Activated CD8-positive, alpha-beta memory T cell treated with anti-CD3 and anti-CD28 coated beads for 36 hours (primary cell): ENCODE results near the gene RIPK1. TPM values are rescaled to one million over a fixed set of nuclear protein-coding genes. Genes with fewer than 3 reads are reported as not detected.
"Not testable (repeated sequence)": the region's sequence is repeated elsewhere in the genome, so short reads cannot be mapped to it uniquely, and the experiment has no call there.

Experiments
- CTCF ChIA-PET: fragments of 350-600 bp; sonication (Branson Sonifier 250); formaldehyde crosslinking; loops from one replicate; lab custom pipeline; 2021; ENCODE audit warnings: antibody characterized with exemption; lab: Charles Lee
- POLR2A ChIA-PET: fragments of 350-600 bp; sonication (Branson Sonifier 250); formaldehyde crosslinking; loops from one replicate; lab custom pipeline; 2021; ENCODE audit warnings: antibody characterized with exemption; lab: Charles Lee
- total RNA-seq, 2 experiments: library from RNA; stranded (reverse); gene quantifications; one replicate each; pipeline ENCODE4 v1.2.3, GENCODE V29; 2021

The RIPK1 gene
- total RNA-seq, 2 experiments from 2014 or later, result 16.8 to 17.0 TPM

DNA sequence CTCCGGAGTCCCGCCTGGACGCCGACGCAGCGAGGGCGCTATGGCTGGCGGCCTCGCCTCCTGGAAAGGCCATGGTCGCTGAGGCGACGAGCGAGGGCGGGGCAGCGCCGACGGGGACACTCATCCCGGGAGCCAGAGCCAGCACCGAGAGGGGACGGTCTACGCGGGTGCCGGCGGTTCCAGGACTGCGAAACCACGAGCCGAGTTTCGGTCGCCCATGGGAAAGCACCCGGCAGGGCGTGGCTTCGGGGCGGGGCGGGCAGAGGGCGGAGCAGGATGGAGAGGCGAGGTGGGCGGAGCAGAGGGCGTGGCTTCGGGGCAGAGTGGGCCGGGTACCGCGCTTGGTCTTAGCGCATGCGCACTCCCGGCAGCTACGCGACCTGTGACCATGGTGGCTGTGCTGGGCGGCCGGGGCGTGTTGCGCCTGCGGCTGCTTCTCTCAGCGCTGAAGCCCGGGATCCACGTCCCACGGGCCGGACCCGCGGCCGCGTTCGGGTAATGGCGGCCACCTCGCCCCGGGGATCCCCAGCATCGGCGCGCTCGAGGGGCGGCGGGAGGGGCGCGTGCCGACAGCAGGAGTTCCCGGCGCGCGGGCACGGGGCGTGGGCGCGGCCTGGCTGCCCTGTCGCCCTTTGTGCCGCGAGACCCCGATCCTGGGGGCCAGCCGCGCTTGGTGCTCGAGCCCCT is 50.2 kb downstream of the RIPK1 start, which contains the start of gene BPHL:
Gene BPHL (plus strand): TSS at position 359 of the 687 bp plus-strand sequence. CDS start 30 bp downstream, at position 389.
- CTCF ChIA-PET, result interaction anchor here (1.4 kb wide), 1 partner anchor 39 kb away, joined by 3 read pairs; the partner anchor contains the start of gene TUBB2A
- POLR2A ChIA-PET, result interaction anchor here (0.9 kb wide), 1 partner anchor 140 kb away, joined by 7 read pairs; the partner anchor contains the start of gene PSMG4

DNA sequence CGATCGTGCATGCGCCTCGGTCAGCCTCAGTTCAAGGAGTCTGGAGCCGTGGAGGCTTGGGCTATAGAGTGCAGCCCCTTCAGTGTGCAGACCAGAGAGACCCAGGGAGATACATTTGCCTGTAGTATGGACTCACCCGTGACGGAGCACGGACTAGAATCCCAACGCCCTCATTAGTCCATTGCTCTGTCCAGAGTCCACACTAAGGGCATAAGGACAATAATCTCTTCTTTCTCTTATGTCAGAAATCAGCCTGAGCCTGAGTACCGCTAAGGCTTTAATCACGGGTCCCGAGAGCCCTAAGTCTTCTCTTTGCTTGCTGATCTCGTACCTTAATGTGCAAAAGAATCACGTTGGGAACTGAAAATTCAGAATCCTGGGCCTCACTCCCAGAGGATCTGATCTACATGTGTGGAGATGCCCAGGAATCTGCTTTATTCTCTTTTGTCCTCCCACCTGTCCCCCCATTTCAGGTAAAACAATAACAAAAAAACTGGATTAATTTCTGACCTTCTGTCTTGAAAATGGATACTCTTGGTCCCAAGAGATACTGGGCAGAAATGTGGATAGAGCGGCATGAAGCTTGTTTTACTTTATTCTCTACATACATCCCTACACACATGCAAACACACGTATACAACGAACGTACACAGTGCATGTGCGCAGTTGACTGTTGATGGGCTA is 50.9 kb downstream of the RIPK1 start:
- CTCF ChIA-PET, result interaction anchor here (1.2 to 1.4 kb wide), 2 partner anchors 38 to 133 kb away, joined by 3 to 5 read pairs; partner anchors contain the start of gene TUBB2A
- POLR2A ChIA-PET, result interaction anchor here (0.9 kb wide), 1 partner anchor 140 kb away, joined by 7 read pairs; the partner anchor contains the start of gene PSMG4

DNA sequence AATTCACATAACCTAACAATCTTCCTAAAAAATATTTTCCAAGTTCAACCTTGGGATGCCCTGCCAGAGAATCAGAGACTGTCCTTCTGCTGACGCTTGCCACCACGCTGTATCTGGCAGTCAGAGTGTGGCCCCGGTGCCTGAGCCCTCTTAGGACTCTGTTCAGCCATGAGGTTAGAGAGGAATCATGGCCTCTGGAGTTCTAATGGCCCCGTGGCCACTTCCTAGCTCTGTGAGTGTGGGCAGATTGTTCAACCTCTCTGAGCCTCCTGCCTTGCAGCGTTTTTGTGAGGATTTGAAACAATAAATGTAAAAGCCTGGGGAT is 52.4 kb downstream of the RIPK1 start:
- POLR2A ChIA-PET, result interaction anchor here (0.6 kb wide), 1 partner anchor 88 kb away, joined by 3 read pairs; no protein-coding TSS in a partner anchor
- CTCF ChIA-PET, result interaction anchor here (1.2 kb wide), 1 partner anchor 121 kb away, joined by 3 read pairs; the partner anchor contains the start of gene NQO2

DNA sequence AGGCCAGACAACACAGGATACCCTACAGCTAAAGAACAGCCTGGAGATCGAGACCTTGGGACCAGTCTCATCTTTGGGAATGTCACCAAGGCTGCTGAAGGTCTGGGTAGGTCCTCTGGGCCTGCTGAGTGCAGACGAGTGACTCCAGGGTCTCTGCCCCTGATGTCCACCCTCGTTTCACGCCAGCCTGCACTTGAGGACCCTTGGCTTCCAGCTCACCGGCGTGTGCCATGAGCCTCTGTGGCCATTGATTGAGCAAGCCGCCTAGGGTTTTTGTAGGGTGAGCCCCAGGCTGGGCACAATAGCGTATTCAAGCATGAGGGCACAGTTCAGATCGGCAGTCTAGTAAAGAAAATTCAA is 54.5 kb downstream of the RIPK1 start:
- ChIA-PET CTCF (interaction anchor here (0.9 kb wide), 1 partner anchor 610 kb away, joined by 3 read pairs; no protein-coding TSS in a partner anchor), POLR2A (no interaction called here)

DNA sequence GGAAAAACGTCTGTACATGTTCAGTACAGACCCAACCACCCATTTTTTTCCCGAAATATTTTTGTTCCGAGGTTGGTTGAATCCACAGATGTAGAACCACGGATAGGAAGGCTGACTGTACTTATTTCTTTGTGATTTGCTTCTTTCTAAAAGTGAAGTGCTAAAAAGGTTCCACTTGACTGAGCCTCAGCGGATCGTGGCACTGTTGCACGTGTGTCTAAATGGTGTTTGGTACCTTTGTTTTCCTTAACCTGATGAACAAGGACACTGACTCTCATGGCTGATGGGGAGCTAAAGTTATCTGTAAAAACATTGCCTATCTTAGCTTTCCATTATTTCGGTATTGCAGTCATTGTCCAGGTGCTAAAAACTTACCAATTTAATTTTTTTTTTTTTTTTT is 56.4 kb downstream of the RIPK1 start:
- ChIA-PET CTCF (interaction anchor here (0.6 to 1.0 kb wide), 3 partner anchors 14 to 898 kb away, joined by 3 to 5 read pairs (median 4); no protein-coding TSS in a partner anchor), POLR2A (no interaction called here)

DNA sequence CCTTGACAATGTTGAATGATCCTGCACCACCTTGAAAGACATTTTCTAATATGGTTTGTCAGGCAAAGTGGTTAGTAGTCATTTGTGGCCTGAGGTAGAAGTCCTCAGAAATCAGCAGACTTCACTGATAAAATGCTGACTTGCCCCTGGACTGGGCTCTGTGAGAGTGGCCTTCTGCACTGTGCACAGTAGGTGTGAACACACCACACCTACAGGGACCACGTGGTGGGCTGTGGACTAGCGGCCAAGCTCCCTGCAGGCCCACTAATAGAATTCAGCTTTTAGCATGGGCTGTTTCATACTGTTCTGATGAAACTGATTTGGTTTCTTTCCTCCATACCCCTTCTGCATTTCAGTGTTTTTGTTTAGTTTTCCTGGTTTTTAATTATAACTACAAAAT is 57.5 kb downstream of the RIPK1 start:
- CTCF ChIA-PET, result interaction anchor here (1.0 kb wide), 2 partner anchors 134 to 135 kb away, joined by 3 to 4 read pairs; no protein-coding TSS in a partner anchor
- POLR2A ChIA-PET, result interaction anchor here (0.5 kb wide), 1 partner anchor 37 kb away, joined by 3 read pairs; no protein-coding TSS in a partner anchor

DNA sequence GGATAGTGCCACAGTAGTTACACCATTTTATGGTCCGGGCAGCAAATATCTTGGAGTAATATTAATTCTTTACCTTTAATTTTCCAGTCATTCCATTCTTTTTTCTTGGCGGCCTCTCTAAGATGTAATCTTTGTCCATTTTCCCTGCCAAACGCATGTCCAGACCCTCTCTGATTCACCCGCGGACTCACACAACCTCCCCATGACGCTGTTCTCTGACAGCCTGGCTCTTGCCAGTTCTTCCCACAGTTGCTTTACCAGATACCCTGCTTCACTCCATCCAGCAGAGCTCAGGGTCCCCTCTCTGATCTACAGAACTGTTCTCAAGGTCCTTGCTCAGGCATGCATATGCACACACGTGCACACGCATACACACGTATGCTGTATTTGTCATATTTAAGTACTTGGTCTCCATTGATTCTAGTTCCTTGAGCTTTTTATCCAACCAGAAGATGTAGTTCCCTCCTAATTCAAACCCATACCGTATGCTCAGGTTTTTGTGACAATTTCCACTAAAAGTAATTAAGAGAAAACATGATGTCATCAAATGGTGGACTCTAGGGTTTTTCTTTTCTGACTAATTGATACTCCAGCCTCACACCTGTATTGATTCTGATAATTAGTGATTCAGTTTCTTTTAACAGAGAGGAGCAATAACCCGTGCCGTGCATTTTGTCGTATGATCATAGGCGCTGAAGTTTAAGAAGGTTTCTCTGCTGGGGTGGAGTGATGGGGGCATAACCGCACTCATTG is 60.2 kb downstream of the RIPK1 start:
- POLR2A ChIA-PET, result no interaction called here
- CTCF ChIA-PET, result interaction anchor here (0.7 to 1.7 kb wide), 2 partner anchors 101 to 123 kb away, joined by 4 to 6 read pairs; no protein-coding TSS in a partner anchor

DNA sequence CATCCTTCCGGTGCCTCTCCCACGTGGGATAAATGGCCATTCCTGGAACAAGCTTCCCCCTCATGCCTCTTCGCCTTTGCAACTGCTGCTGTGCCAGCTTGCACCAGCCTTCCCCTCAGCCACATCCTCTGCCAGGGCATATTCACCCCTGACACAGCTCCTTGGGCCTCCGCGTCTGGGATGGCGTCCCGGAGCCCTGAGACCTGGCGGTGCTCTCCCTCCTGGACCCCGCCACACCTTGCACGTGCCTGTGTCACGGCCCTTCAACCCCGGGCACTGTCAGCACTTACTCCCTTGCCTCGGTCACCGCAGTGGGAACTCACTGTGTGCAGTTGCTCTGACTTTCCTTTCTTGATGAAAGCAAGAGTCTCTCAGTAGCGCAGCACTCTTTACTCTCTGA is 63.4 kb downstream of the RIPK1 start:
- ChIA-PET CTCF (no interaction called here), POLR2A (no interaction called here)

DNA sequence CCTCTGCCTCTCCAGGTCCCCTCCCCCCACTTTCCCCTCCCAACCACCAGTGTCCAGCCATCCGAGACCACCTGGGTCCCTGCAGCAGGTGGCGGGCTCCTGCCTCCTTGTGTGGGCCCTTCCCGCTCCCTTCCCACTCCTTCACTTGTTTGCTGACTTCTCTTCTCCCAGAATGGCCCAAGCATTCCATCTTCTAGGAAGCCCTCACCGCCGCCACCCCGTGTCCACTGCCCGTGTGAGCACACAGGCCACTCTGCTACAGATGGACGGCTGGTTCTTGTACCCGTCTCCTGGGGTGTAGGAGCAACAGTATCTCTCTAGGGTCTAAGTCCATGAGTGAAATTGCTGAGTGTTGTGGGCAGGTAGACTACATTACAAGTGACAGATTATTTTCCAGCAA is 65.2 kb downstream of the RIPK1 start:
- ChIA-PET POLR2A (interaction anchor here (0.6 kb wide), 1 partner anchor 13 kb away, joined by 3 read pairs; no protein-coding TSS in a partner anchor), CTCF (no interaction called here)

DNA sequence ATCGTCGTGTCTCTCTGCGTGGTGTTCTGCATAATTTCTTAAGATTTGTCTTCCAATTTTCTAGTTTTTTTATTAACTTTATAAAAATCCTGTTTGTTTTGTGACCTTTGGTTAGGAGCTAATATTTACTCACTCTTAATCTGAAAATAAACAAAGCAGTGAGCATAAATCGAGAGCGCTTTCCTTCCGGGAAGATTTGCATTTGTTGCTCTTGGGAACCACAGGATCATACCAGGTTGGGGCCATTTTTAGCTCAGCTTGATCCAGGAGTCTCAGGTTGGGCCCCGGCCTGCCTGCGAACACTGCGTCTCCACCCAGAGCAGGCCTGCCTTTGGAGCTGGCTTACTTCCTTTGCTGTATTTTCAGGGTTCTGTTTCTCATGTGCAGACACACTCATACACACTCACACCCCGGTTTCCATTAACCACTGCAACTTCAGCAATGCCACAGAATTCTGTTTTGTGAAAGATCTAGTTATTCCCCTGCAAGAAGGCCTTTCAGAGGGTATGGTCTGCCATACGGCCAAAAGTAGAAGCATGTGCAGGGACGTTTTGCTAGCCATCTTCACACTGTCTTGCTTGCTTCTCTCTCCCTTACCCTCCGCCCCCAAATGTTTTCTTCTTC is 67.5 kb downstream of the RIPK1 start:
- ChIA-PET CTCF (no interaction called here), POLR2A (no interaction called here)

DNA sequence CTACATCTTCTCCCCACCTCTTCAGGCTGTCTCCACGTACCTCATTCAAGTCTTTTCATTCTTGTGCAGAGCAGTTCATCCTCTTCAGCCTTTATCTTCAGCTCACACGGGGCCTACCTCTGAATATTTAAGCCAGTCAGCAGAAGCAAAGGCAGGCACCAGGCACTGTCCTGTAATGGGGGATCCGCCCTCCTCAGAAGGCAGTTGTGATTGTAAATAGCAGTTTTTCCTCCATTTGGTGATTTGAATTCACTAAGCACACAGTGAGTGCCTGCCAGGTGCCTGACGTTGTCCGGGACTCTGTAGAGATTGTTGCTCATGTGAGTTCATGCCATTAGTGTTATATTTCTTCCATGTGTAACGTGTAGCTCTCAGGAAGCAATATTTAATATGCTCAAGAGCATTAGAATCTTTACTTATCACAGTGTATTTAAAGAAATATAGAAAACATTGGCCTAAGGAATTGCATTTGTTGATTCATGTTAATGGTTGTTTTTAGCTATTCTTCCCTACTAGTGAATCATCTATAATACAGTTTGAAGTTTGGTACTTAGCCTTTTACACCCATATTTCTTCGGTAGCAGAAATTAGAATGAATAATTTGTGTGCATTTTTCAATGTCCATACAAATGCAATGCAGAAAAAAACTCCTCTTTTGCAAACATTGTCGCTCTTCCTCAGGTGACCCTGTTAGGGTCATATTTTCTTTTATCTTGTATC is 68.2 kb downstream of the RIPK1 start:
- ChIA-PET CTCF (no interaction called here), POLR2A (no interaction called here)

DNA sequence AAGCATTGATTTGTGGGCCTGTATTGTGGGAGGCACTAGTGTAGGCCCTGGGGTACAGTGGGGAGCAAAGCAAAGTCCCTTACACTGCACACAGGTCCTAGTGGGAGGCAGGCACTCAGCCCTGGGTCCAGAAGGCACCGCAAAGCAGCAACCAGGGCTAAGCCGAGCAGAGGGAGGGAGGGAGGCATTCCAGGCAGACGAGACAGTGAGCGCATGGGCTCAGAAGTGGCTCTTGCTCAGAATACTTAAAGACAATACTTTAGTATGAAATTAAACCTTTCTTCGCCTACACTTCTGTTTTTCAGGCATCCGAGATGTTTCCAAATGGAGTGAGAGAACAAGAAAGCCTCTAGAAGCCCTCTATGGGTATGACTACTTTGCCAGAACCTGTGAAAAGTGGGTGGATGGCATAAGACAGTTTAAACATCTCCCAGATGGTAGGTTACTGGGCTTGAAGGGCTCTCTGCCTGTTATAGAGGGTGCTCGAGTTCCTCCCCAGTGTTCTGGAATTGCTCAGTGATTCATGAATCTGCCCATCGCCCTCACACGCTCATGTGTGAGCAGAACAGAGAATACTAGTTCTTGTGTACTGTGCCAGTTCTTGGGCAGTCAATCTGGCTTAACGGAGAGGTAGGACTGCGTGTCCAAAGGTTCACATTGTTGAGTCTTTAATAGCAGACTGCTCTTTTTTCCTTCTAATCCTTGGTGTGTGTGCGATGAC is 68.9 kb downstream of the RIPK1 start:
- ChIA-PET CTCF (no interaction called here), POLR2A (no interaction called here)

DNA sequence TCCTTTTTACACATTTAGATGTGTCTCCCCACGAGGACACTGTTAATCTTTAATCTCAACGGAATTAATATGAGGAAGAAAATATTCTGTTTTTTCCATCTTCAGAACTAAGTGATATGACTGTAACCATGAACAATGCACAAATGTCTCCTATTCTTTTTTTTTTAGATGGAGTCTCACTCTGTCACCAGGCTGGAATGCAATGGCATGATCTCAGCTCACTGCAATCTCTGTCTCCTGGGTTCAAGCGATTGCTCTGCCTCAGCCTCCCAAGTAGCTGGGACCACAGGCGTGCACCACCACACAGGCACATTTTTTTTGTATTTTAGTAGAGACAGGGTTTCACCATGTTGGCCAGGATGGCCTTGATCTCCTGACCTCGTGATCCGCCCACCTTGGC is 69.6 kb downstream of the RIPK1 start:
- POLR2A ChIA-PET, CTCF ChIA-PET: not testable (repeated sequence)

DNA sequence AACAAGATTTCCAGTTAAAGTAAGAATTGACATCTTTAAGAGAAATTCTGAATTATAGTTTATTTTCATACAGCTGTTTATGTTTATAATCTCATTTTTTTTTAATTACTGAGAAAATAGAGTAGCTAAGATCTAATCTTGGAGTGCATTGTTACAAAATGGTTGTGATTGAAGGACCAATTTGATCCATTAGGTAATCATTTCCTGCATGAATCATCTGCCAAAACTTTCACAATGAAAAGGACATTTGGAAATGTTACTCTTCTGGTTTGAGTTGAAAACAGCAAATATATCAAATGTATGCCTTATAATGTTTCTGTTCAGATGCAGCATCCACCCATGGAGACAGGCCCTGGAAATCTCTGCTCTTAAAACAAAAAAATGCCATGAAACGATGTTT is 70.0 kb downstream of the RIPK1 start:
- POLR2A ChIA-PET, result no interaction called here
- CTCF ChIA-PET, result no interaction called here

DNA sequence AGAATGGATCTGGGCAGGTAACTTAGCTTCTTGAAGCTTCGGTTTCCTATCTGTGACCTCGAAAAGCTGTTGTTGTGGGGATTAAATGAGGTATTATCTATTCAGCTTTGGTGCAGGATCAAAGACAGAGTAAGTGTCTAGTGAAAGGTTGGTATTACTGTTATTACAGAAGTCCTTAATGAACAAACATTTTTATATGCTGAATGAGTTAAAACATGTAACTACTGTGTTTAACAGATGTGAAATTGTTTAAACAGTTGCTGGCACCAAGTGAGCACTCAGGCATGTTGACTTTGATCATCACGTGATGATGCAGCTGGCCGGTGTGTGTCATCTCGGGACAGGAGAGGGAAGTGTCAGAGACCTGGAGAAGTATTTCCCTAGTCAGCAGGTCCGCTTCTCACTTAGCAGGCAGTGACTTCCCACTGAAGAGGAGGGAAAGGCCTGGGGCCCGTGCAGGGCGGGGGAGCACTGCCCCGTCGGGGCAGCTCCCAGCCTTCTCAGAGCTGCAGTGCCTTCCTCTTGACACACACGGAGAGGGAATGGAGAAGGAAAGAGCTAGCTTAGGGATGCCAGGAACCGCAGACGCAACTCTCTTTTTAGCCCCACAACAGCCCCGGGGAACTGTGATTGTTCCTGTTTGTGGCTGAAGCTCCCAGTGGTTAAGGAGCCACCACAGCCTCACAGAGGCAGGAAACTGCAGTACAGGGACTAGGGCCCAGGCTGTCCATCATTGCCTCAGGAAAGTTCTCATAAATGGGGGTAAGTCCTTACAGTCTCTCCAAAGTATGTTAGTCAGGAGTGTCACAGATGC is 71.0 kb downstream of the RIPK1 start:
- POLR2A ChIA-PET, result interaction anchor here (0.6 kb wide), 1 partner anchor 13 kb away, joined by 3 read pairs; no protein-coding TSS in a partner anchor
- CTCF ChIA-PET, result interaction anchor here (1.0 to 1.3 kb wide), 4 partner anchors 12 to 140 kb away, joined by 3 to 6 read pairs (median 4); partner anchors contain the start of gene TUBB2A

DNA sequence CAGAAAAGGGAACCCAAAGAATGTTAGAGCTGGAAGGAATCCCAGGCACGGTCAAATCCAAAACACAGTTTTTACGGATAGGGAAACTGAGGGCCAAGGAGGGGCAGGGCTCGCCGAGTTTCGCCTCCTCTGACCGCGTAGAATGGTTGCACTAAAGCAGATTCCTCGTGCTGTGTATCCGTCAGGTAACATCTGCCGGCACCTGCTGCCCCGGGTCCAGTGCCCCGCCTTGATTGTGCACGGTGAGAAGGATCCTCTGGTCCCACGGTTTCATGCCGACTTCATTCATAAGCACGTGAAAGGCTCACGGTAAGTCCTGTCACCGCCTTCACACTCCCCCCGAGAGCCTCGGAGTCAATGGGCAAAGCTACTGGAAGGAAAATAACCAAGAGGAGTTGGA is 71.9 kb downstream of the RIPK1 start:
- POLR2A ChIA-PET, result no interaction called here
- CTCF ChIA-PET, result interaction anchor here (1.3 kb wide), 2 partner anchors 17 to 22 kb away, joined by 3 to 4 read pairs; partner anchors contain the start of gene TUBB2A

DNA sequence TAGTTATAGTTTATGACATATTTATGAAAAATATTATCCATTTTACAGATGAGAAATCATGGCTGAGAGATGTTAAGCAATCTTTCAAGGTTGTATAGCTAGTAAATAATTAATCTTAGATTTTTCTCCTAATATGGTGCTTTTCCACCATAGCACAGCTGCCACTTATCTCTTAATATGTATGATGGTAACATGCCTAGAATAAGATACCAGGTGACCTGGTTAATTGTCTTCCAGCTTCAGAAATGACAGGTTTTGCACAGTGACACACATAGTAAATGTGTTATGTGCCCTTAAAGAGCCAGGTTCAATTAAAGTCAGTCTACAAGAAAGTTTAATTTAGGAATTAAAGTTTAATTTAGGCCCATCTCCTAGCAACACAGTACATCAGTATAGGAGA is 74.2 kb downstream of the RIPK1 start:
- ChIA-PET CTCF (no interaction called here), POLR2A (no interaction called here)
